ENCODE results near the gene OR51T1. TPM values are rescaled to one million over a fixed set of nuclear protein-coding genes. Genes with fewer than 3 reads are reported as not detected.

Gene OR51T1
- total RNA-seq, 1 donor from 2014 or later, result not detected

- no peak for TF ChIP-seq CTCF (IDR thresholded peaks at IDR 0.05)
- H3K4me3 Mint-ChIP-seq (ENCODE audit: unreplicated experiment), result no peak overlapping the region
- H3K27ac Mint-ChIP-seq (ENCODE audit: unreplicated experiment), result no peak overlapping the region
- no peaks in the 10 kb centered on the region for H3K9me3 Mint-ChIP-seq (ENCODE audit: unreplicated experiment)
- H3K27me3 Mint-ChIP-seq (ENCODE audit: unreplicated experiment), result no peaks in the 10 kb centered on the region
- H3K36me3 Mint-ChIP-seq (ENCODE audit: unreplicated experiment), result no peaks in the 10 kb centered on the region
- H3K4me1 Mint-ChIP-seq (ENCODE audit: unreplicated experiment), result peaks cover 11% of the 10 kb centered on the region
- DNase-seq (ENCODE audit: extremely low spot score, unreplicated experiment), result no peak
Observed at GRCh38 chr11:4884361-4884760, 2.7 kb downstream of the OR51T1 start.

GRCh38 chr11:4886186-4886585, 4.5 kb downstream of the OR51T1 start:
- H3K4me3 Mint-ChIP-seq (ENCODE audit: unreplicated experiment), result no peak overlapping the region
- no peaks in the 10 kb centered on the region for H3K27me3 Mint-ChIP-seq (ENCODE audit: unreplicated experiment)
- no peaks in the 10 kb centered on the region for H3K9me3 Mint-ChIP-seq (ENCODE audit: unreplicated experiment)
- TF ChIP-seq CTCF (IDR thresholded peaks at IDR 0.05), result no peak
- no peaks in the 10 kb centered on the region for H3K36me3 Mint-ChIP-seq (ENCODE audit: unreplicated experiment)
- no peak overlapping the region for H3K27ac Mint-ChIP-seq (ENCODE audit: unreplicated experiment)
- DNase-seq (ENCODE audit: extremely low spot score, unreplicated experiment), result no peak
- H3K4me1 Mint-ChIP-seq (ENCODE audit: unreplicated experiment), result peaks cover 10% of the 10 kb centered on the region

GRCh38 chr11:4887591-4887990, 5.9 kb downstream of the OR51T1 start:
- Mint-ChIP-seq H3K36me3 (ENCODE audit: unreplicated experiment) (no peaks in the 10 kb centered on the region), H3K27me3 (ENCODE audit: unreplicated experiment) (no peaks in the 10 kb centered on the region), H3K9me3 (ENCODE audit: unreplicated experiment) (no peaks in the 10 kb centered on the region), H3K4me1 (ENCODE audit: unreplicated experiment) (peaks cover 1% of the 10 kb centered on the region), H3K27ac (ENCODE audit: unreplicated experiment) (no peak overlapping the region), H3K4me3 (ENCODE audit: unreplicated experiment) (no peak overlapping the region)
- TF ChIP-seq CTCF (IDR thresholded peaks at IDR 0.05), result no peak
- DNase-seq (ENCODE audit: extremely low spot score, unreplicated experiment), result no peak

GRCh38 chr11:4890279-4890678, 8.6 kb downstream of the OR51T1 start:
- DNase-seq (ENCODE audit: extremely low spot score, unreplicated experiment), result no peak
- H3K4me1 Mint-ChIP-seq (ENCODE audit: unreplicated experiment), result peaks cover 1% of the 10 kb centered on the region
- no peaks in the 10 kb centered on the region for H3K36me3 Mint-ChIP-seq (ENCODE audit: unreplicated experiment)
- no peak overlapping the region for H3K27ac Mint-ChIP-seq (ENCODE audit: unreplicated experiment)
- no peaks in the 10 kb centered on the region for H3K9me3 Mint-ChIP-seq (ENCODE audit: unreplicated experiment)
- no peaks in the 10 kb centered on the region for H3K27me3 Mint-ChIP-seq (ENCODE audit: unreplicated experiment)
- no peak overlapping the region for H3K4me3 Mint-ChIP-seq (ENCODE audit: unreplicated experiment)
- TF ChIP-seq CTCF (IDR thresholded peaks at IDR 0.05), result no peak

GRCh38 chr11:4891996-4892640, 10.4 kb downstream of the OR51T1 start:
- DNase-seq (ENCODE audit: extremely low spot score, unreplicated experiment), result no peak
- no peaks in the 10 kb centered on the region for H3K9me3 Mint-ChIP-seq (ENCODE audit: unreplicated experiment)
- peaks cover 3% of the 10 kb centered on the region for H3K4me1 Mint-ChIP-seq (ENCODE audit: unreplicated experiment)
- no peak for TF ChIP-seq CTCF (IDR thresholded peaks at IDR 0.05)
- H3K27me3 Mint-ChIP-seq (ENCODE audit: unreplicated experiment), result no peaks in the 10 kb centered on the region
- no peaks in the 10 kb centered on the region for H3K36me3 Mint-ChIP-seq (ENCODE audit: unreplicated experiment)
- no peak overlapping the region for H3K27ac Mint-ChIP-seq (ENCODE audit: unreplicated experiment)
- H3K4me3 Mint-ChIP-seq (ENCODE audit: unreplicated experiment), result no peak overlapping the region

Data from osteocyte (in vitro differentiated cells).